HG03460 (cell line): ENCODE measurements around the gene TSC22D2.
"Not testable (repeated sequence)": the region's sequence is repeated elsewhere in the genome, so short reads cannot be mapped to it uniquely, and the experiment has no call there.

Experiments
- ATAC-seq: cut with Tn5 transposase; IDR thresholded peaks from one replicate; pipeline ENCODE4 v1.9.1; 2021; ENCODE audit not compliant: unreplicated experiment

The TSC22D2 gene

DNA sequence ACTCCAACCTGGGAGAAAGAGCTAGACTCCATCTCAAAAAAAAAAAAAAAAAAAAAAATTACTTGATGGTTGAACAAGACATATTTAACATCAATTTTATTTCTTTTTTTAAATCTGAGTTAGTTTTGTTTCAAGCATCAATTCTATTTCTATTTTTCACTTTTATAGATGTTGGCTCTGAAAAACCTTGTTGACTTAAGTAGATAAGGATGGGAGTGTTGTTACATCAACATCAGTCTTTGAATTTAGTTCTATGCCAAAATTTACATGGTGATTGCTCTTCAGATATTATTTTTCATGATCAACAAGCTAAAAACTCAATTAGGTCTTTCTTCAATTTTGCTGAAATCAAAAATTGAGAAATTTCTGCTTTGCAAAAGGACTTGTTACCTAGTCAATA is 71.3 kb downstream of the TSC22D2 start:
- ATAC-seq, result no peak

DNA sequence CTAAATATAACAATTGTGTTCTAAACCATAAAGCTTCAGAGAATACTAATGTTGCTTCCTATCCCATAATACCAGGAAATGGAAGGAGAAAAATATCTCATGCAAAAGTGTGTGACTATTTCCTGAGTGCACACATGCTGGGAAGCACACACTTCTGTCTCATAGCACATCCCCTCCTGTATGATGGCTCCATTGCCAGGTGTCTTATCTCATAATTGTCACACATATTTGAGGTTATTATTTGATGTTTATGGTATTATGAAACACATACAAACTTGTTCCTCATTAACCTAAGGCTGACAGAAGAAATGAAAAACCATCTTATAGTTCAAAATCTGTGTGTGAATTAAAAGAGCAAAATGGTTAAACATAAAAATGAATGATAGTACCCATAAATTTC is 72.8 kb downstream of the TSC22D2 start:
- ATAC-seq, result no peak

DNA sequence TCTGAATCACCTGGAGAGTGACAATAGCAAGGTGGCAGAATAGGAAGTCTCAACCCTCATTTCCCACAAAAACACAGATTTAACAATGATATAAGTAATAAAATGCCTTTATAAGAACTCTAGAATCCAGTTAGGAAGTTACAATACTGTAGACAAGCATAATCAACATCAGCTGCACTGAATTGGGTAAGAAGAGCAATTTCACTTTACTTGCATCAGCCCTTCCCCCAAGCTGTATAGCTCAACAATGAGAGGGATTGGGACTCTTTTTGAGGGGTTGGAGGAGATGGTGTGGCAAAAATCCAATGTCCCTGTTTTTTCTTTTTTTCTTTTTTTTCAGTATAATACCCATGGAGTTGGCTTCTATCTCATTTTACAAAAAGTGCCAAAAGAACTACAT is 75.1 kb downstream of the TSC22D2 start:
- no peak for ATAC-seq

DNA sequence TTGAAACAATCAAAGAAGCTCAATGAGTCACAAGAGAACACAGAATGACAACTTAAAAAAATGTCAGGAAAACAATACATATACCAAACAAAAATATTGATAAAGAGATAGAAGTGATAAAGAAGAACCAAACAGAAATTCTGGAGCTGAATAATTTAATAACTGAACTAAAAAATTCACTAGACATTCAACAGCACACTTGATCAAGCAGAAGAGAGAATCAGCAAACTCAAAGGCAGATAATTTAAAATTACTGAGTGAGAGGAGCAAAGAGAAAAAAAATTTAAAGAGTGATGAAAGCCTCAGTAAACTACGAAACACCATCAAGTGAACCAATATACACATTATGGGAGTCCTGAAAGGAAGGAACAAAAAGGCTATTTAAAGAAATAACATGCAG is 76.3 kb downstream of the TSC22D2 start:
- ATAC-seq, result no peak

DNA sequence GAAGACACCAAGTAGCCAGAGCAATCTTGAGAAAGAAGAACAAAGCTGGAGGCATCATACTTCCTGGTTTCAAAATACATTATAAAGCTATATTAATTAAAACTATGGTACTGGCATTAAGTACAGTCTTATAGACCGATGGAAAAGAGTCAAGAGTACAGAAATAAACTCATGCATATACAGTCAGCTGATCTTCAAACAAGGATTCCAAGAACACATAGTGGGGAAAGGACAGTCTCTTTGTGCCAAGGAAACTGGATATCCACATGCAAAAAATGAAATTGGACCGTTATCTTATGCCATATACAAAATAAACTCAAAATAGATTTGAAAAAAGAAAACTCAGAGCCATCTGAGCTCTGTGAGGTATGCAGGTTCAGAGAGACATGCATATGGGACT is 80.8 kb downstream of the TSC22D2 start:
- ATAC-seq, result no peak

DNA sequence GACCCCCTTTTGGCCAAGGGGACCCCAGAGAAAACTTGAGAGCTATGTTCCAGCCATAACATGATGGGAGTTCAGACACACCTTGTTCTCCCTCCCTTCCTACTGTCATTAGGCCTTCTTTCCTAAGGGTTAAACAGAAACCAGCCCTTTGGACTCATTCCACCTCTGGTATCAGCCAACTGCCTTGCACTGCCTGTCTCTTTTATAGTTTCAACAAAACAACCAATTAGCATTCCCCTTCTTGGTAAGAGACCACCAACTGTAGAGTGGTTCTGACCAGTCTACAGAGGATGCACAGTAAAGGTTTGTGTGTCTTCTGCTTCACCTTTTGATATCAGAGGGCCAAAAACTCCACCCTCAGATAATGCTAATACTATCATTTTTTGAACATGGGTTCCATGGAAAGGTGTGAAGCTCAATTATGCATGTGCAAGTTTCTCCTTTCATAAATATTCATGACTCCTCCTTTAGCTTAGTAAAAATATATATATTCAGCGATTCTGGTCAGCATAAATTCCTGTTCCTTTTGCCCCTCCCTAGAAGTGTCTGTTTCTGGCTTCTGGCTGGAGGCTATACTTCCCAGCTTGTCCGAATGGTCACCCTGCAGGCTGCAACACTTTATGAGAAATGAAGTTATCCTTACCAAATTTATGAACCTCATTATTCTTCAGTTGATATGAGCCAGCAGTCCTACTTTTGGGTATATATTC is 82.3 kb downstream of the TSC22D2 start:
- no peak for ATAC-seq

DNA sequence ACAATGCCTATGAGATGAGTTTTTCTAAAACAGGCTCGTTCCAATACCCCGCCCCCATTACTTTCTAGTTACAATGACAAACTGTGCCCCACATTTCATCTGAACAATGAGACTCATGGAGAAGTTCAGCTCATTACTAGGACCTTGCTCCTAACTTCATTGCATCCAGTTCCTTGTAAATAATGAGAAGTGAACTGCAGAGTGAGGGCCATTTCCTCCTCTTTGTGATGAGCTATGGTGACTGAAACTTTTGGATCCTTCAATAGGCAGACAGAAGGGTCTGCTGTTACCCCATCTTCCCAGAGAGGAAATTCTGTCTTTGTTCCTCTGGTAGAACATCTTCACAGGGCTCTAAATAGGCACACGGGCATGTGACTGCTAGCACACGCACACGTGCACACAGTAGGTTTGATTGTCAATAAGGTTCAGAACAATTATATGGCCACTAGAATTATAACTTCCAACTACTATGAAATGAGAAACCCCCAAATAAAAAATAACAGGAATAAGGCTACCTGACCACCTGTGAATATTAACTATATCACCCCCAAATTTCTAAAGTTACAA is 86.4 kb downstream of the TSC22D2 start:
- no peak for ATAC-seq

DNA sequence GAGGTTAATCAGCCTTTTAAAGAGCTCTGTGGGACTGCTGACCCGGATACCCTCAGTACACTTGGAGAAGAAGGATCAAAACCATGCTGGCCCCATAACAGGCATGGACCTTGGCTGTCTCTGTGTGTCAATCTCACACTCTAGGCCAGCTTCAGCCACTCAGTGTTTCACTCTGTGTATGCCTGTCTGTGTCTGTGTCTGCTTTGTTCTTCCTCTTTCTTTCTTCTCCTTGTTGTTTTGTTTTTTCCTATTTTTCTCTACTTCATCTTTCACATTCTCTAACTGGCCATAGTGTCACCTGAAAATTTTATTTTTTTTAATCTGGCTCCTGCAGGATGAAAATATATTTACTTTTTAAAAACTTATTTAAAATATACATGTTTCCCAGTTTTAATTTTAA is 87.1 kb downstream of the TSC22D2 start:
- no peak for ATAC-seq

DNA sequence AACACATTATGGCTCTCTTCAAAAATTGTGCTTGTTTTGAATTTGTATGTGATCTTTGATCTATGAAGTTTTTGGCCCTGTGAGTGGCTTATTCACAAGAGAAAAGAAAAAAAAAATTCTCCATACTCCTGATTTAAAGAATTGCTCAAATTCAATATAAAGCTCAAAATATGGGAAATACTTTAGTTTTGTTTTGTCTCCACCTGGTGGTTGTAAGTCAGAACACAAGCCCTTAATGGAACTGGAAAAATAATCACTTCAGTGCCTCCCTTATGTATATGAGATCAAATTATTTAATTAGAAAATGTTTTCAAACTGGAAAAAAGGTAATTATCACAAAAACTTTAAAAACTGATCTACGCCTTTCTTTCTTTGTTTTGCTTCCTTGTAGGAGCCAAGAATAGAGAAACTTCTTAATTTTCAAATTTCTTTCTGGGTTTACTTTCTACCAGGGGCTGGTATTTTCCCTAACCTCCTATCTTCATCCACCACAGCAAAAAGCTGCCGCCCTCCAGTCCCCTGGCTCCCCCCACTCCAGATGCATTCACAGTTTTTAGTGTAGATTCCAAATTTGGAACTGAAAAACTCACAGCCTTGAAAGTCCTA is 87.6 kb downstream of the TSC22D2 start:
- no peak for ATAC-seq

DNA sequence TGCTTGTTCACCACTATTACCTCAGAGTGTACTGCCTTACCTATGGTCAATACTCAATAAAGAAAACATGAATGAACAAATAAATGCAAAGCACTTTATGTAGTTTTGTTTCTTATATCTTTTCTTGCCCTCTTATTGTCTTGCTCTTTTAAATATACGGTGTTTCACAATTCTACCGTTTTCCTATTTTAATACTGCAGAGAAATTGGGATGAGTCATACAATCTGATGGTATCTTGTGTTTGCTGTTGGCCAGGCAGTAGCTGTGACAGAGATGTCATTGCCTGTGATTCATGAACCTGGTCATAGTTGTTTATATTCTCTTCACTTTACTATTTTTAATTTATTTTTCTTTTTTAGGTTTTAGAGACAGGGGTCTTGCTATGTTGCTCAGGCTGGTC is 89.9 kb downstream of the TSC22D2 start:
- no peak for ATAC-seq

DNA sequence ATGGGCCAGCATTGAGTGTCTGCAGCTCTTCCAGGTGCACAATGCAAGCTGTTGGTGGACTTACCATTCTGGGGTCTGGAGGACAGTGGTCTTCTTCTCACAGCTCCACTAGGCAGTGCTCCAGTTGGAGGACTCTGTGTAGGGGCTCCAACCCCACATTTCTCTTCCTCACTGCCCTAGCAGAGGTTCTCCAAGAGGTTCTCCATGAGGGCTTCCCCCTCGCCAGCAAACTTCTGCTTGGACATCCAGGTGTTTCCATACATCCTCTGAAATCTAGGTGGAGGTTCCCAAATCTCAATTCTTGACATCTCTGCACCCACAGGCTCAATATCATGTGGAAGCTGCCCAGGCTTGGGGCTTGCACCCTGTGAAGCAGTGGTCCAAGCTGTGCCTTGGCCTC is 92.9 kb downstream of the TSC22D2 start:
- ATAC-seq, result not testable (repeated sequence)

DNA sequence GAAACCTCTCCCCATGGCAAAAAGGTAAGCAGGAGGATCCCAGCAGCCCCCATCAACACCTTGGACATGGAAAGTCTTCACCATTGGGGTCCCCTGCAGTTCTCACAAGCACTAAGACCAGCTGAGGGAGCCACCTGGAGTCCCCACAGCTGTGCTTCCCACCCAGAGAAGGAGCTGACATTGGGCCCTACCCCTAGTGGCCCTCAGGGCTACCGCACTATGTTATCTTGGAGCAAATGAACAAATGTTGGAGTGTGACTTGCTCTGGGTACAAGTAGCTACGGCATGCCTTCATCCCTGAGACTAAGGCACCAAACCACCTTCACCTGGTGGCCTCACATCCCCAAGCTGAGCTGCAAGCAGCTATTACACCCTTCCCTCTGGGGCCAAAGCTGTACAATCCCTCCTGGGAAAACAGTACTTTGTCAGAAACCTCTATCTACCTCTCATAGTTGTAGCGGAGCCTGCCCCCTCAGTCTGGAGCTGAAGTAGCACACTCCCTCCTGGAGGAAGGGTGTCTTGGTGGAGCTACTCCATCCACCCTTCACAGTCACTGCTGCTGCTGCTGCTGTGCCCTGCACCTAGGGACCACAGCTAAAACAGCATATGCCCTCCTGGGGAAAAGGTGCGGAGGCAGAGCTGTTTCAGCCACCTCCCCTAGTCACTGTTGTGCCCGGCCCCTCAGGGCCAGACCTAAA is 95.5 kb downstream of the TSC22D2 start:
- ATAC-seq, result no peak

DNA sequence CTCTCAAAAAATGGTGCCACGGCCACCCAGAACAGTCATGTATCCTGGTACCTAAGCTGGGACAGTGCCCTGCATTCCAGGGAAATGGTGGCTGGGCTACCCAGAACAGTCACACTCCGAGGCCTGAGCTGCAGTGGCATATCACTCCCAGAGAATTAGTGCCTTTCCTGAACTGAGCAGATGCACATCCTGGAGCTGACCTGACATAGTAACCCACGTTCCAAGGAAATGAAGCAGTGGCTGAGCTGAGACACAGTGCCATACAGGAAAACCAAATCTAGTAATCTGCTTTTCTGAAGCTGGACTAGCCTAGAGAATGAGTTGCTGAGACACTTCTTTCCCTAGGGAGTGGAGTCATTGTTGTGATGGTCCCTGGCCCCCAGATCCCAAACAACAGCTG is 96.4 kb downstream of the TSC22D2 start:
- no peak for ATAC-seq

DNA sequence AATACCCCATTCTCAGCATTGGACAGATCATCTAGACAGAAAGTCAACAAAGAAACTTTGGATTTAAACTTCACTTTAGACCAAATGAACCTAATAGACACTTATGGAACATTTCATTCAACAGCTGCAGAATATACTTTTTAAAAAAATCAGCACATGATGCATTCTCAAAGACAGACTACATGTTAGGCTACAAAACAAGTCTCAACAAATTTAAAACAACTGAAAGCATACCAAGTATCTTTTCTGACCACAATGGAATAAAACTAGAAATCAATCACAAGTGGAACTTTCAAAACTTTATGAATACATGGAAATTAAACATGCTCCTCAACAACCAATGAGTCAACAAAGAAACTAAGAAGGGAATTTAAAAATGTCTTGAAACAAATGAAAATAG is 100.3 kb downstream of the TSC22D2 start:
- ATAC-seq, result no peak

DNA sequence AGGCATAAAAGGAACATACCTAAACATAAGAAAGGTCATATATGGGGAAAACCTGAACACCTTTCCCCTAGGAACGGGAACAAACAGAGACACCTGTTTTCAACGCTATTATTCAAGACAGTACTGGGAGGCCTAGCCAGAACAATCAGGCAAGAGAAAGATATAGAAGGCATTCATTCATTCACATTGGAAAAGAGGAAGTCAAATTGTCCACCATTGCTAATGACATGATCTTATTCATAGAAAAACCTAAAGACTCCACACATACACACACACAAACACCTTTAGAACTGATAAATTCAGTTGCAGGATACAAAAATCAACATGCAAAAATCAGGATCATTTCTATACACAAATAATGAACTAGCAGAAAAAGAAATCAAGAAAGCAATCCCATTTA is 101.7 kb downstream of the TSC22D2 start:
- ATAC-seq, result no peak

DNA sequence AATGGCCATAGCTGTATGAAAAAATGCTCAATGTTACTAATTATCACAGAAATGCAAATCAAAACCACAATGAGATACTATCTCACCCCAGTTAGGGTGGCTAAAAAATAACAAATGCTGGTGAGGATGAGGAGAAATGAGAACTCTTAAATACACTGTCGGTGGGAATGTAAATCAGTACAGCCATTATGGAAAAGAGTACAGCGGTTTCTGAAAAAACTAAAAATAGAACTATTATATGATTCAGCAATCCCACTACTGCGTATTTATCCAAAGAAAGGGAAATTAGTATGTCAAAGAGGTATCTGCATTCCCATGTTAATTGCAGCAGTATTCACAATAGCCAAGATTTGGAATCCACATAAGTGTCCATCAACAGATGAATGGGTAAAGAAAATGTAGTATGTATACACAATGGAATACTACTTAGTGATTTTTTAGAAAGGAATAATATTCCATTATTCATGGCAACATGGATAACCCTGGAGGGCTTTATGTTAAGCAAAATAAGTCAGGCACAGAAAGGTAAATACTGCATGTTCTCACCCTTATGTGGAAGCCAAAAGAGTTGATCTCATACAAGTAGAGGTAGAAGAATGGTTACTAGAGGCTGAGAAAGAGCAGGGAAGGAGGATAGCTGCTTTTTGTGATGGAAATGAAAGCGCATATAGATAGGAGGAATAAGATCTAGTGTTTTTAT is 103.2 kb downstream of the TSC22D2 start:
- ATAC-seq, result no peak

DNA sequence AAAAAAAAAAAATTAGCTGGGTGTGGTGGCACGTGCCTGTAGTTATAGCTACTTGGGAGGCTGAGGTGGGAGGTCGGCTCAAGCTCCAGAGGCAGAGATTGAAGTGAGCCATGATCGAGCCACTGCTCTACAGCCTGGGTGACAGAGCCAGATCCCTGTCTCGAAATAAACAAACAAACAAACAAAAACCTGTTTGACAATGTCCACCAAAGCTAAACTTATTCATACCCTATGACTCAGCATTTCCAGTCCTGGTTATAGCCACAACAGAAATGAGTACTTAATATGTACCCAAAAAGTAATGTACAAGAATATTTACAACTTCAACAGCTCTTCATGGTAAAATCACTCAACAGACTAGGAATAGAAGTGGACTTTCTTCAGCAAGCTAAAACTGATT is 107.1 kb downstream of the TSC22D2 start:
- no peak for ATAC-seq
